ENCODE results near the gene AFG3L2. TPM values are rescaled to one million over a fixed set of nuclear protein-coding genes. Genes with fewer than 3 reads are reported as not detected.
"Not testable (repeated sequence)": the region's sequence is repeated elsewhere in the genome, so short reads cannot be mapped to it uniquely, and the experiment has no call there.

Gene AFG3L2
- total RNA-seq, 1 experiment from 2014 or later: 65.9 TPM

DNA sequence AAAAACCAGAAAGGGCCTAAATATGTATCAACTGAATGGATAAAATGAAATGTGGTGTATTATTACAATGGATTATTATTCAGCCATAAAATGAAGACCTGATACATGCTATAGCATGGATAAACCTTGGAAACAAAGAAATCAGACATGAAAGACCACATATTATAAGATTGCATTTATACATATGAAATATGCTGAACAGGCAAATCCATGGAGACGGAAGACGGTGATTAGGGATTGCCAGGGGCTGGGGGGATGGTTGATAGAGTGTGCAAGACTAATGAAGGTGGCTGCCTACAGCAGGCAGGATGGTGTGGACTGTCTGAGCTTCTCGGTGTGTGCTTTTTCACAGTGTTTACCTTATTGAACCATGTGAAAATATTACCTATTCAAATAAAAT is 11.4 kb upstream of the AFG3L2 start:
- Histone ChIP-seq H3K9me3 (replicated peaks) (no peaks in the 10 kb centered on the region), H3K4me1 (replicated peaks) (no peaks in the 10 kb centered on the region), H3K27ac (no peak overlapping the region), H3K36me3 (no peaks in the 10 kb centered on the region), H3K4me3 (no peak overlapping the region), H3K27me3 (replicated peaks) (no peaks in the 10 kb centered on the region)
- DNase-seq (ENCODE audit: low read depth in 1 of 2, low spot score in 2 of 2): no peak

DNA sequence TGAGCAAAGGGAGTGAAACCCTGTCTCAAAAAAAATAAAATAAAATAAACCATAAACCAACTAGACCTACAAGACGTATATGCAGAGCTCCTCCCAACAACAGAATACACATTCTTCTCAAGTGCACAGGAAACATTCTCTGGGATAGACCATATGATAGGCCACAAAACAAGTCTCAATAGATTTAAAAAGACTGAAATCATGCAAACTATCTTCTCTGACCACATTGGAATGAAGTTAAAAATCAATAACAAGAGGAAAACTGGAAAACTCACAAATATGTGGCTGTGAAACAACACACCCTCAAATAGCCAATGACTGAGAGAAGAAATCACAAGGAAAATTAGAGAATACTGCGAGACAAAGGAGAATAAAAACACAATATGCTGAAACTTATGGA is 7.2 kb upstream of the AFG3L2 start:
- Histone ChIP-seq H3K9me3 (replicated peaks) (no peaks in the 10 kb centered on the region), H3K4me3 (no peak overlapping the region), H3K4me1 (replicated peaks) (no peaks in the 10 kb centered on the region), H3K27me3 (replicated peaks) (no peaks in the 10 kb centered on the region), H3K27ac (no peak overlapping the region), H3K36me3 (no peaks in the 10 kb centered on the region)
- DNase-seq (ENCODE audit: low read depth in 1 of 2, low spot score in 2 of 2): no peak

DNA sequence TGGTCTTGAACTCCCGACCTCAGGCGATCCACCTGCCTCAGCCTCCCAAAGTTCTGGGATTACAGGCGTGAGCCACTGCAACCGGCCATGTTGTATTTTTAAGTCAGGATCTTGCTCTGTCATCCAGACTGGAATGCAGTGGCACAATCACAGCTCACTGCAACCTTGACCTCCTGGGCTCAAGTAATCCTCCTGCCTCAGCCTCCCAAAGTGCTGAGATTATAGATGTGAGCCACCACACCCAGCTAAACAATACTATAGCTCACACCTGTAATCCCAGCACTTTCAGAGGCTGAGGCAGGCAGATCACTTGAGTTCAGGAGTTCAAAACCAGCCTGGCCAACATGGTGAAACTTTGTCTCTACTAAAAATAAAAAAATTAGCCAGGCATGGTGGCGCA is 6.7 kb upstream of the AFG3L2 start:
- H3K27ac ChIP-seq; H3K27me3 ChIP-seq (replicated peaks); DNase-seq (ENCODE audit: low read depth in 1 of 2, low spot score in 2 of 2); H3K36me3 ChIP-seq; H3K4me1 ChIP-seq (replicated peaks); H3K9me3 ChIP-seq (replicated peaks); H3K4me3 ChIP-seq: not testable (repeated sequence)

DNA sequence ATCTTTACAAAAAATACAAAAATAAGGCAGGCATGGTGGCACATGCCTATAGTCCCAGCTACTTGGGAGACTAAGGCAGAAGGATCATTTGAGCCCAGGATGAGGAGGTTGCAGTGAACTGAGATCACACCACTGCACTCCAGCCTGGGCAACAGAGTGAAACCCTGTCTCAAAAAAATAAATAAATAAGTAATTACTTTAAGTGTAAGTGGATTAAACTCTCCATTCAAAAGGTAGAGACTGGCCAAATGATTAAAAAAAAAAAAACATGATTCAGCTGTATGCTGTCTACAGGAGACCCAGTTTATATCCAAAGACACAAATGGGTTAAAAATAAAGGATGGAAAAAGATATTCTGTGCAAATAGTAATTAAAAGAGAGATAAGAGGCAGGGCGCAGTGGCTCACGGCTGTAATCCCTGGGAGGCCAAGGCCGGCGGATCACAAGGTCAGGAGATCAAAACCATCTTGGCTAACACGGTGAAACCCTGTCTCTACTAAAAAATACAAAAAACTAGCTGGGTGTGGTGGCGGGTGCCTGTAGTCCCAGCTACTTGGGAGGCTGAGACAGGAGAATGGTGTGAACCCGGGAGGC is 5.3 kb upstream of the AFG3L2 start:
- H3K27me3 ChIP-seq (replicated peaks); DNase-seq (ENCODE audit: low read depth in 1 of 2, low spot score in 2 of 2); H3K4me3 ChIP-seq; H3K4me1 ChIP-seq (replicated peaks); H3K27ac ChIP-seq; H3K36me3 ChIP-seq; H3K9me3 ChIP-seq (replicated peaks): not testable (repeated sequence)

DNA sequence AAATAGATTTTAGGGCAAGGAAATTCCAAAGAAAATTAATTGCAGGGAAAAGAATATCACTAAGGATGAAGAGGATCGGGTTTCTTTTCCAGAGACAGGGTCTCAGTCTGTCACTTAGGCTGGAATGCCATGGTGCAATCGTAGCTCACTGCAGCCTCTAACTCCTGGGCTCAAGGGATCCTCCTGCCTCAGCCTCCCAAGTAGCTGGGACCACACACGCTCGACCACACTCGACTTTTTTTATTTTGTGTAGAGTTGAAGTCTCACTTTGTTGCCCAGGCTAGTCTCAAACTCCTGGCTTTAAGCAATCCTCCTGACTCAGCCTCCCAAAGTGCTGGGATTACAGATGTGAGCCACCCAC is 1.2 kb upstream of the AFG3L2 start:
- peak overlapping the region; percentile 90 for H3K27ac ChIP-seq

DNA sequence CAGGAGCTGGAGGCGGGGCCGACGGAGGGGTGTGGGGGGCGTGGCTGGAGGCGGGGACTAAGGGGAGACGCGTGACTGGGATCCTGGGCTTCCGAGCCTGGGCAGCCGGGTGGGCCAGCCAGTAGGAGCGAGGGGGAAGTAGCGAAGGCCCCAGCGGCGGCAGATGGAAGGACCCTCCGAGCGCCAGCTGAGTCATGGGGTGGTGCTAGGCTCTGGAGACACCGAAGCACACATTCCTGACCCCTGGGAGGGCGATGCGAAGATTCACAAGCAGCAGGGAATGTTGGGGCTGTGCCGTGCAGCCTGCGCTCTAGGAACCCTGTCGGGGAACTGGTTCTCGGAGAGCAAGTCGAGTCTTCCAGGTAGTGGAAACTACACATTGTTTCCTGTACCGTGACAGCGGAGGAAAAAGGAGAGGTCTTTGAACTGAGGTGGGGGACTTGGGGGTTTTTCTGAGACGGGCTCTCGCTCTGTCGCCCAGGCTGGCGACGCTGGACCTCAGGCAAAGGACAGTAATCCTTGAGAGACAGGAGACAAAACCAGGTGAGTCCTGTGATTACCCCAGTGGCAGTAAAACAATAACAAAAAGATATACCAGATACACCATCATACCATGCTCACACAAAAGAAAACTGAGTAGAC is 650 bp upstream of the AFG3L2 start:
- peak in 1 of 2 experiments; percentile 96 for DNase-seq (ENCODE audit: low read depth in 1 of 2, low spot score in 2 of 2)
- H3K27ac ChIP-seq: peak overlapping the region; percentile 90
- peaks cover 12% of the 10 kb centered on the region for H3K4me1 ChIP-seq (replicated peaks)
- H3K27me3 ChIP-seq (replicated peaks): no peaks in the 10 kb centered on the region
- H3K4me3 ChIP-seq: peak overlapping the region; percentile 39
- H3K36me3 ChIP-seq: peaks cover 9% of the 10 kb centered on the region
- peaks cover 3% of the 10 kb centered on the region; the same call in 1 of the 2 replicates for H3K9me3 ChIP-seq (replicated peaks)

More for the DNA sequence above, 1.2 kb upstream of the AFG3L2 start:
- DNase-seq (ENCODE audit: low read depth in 1 of 2, low spot score in 2 of 2); H3K27me3 ChIP-seq (replicated peaks); H3K36me3 ChIP-seq; H3K9me3 ChIP-seq (replicated peaks): not testable (repeated sequence)
- Histone ChIP-seq H3K4me1 (replicated peaks) (peaks cover 12% of the 10 kb centered on the region), H3K4me3 (peak overlapping the region; percentile 39)

DNA sequence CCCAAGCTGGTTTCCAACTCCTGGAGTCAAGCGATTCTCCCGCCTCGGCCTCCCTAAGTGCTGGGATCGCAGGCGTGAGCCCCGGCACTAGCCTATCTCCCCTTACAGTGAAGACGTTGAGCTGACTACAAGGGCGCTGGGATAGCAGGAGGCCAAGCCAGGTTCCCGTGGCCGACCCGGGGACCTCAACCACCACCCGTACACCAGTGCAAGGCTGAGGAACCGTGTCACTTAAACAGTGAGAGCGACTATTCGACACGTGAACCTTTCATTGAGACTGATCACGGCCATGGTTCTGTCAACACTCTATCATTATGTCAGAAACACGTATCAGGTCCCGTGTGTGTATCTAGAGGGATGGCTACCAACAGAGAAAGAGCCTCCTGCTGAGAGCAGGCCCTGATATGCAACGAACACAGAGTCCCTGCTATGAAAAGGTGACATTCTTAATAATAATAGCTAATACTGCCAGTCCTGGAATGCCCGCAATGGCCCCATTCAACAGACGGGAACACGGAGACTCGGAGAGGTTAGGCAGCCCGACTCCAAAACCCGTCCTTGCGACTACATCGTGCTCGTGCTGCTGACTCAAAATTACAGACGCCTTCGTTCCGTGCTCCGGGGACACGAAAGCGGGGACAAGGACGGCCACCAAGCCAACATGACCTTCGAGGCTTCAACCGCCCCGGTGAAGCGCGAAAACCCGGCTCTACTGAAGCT is 833 bp downstream of the AFG3L2 start:
- Histone ChIP-seq H3K36me3 (peaks cover 17% of the 10 kb centered on the region), H3K27me3 (replicated peaks) (no peaks in the 10 kb centered on the region), H3K27ac (peak overlapping the region; percentile 97), H3K9me3 (replicated peaks) (peaks cover 3% of the 10 kb centered on the region; the same call in 1 of the 2 replicates), H3K4me3 (peak overlapping the region; percentile 99), H3K4me1 (replicated peaks) (peaks cover 12% of the 10 kb centered on the region)
- peak in 1 of 2 experiments; percentile 53 for DNase-seq (ENCODE audit: low read depth in 1 of 2, low spot score in 2 of 2)

DNA sequence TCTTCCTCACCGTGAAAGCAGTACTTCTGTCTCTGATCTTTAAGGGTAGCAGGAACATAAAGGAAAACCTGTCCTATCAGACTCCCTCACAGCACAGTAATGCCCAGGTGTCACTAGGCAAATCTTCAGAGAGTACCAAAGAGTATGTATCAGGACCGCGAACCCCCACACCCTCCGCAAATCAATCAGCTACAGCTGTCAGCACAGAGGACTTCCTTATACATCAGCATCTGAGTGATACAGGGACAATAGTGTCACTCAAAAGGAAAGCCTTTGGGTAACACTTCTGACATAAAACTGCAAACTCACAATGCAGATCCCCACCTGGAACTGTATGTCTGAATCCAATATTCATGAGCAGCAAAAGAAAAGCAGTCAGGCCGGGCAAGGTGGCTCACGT is 2.6 kb downstream of the AFG3L2 start:
- Histone ChIP-seq H3K9me3 (replicated peaks) (peaks cover 3% of the 10 kb centered on the region; the same call in 1 of the 2 replicates), H3K27ac (no peak overlapping the region), H3K27me3 (replicated peaks) (no peaks in the 10 kb centered on the region), H3K4me3 (no peak overlapping the region), H3K36me3 (peaks cover 26% of the 10 kb centered on the region), H3K4me1 (replicated peaks) (peaks cover 12% of the 10 kb centered on the region)
- DNase-seq (ENCODE audit: low read depth in 1 of 2, low spot score in 2 of 2): no peak

DNA sequence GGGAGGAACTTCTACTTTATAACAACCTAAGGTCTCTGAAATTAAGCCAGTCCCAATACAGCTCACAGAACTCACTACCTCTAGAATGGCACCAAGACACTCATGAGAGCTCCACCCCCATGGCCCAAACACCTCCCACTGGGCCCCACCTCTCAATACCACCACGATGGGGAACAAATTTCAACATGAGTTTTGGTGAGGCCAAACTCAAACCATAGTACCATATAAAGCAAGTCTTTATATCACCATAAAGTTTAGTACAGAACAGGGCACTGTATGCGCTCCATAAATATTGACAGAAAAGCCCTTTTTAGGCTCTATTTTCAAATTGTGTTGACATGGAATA is 3.3 kb downstream of the AFG3L2 start:
- no peak overlapping the region for H3K4me3 ChIP-seq

DNA sequence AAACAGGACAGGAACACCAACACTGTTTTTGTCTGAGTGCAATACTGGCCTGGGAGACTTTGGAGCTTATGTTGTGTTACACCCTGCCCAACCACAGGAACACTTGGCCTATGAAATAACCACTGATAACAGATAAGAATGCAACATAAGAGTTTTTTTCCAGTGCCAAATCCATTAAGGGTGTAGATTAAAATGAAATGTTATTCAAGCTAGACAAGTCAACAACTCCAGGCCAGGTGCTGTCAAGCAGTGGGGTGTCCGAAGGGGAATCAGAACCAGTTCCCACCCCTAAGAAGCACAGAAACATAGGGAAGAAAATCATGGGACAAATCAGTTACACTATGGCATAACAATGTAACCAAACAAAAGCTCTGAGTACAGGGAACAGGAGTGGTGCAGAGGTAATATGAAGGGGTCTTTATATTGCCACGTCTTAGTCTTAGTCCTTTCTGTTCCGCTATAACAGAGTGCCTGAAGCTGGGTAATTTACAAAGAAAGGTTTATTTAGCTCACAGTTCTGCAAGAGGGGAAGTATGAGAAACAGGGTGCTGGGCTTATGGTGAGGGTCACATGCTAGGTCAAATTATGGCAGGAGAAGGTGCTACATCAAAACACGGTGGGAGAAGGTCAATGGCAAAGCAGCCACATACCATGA is 3.8 kb downstream of the AFG3L2 start:
- Histone ChIP-seq H3K4me1 (replicated peaks) (peaks cover 12% of the 10 kb centered on the region), H3K27ac (no peak overlapping the region), H3K27me3 (replicated peaks) (no peaks in the 10 kb centered on the region), H3K4me3 (no peak overlapping the region), H3K36me3 (peaks cover 38% of the 10 kb centered on the region), H3K9me3 (replicated peaks) (peaks cover 3% of the 10 kb centered on the region; the same call in 1 of the 2 replicates)
- no peak for DNase-seq (ENCODE audit: low read depth in 1 of 2, low spot score in 2 of 2)

More for the DNA sequence above, 3.3 kb downstream of the AFG3L2 start:
- DNase-seq (ENCODE audit: low read depth in 1 of 2, low spot score in 2 of 2): no peak
- Histone ChIP-seq H3K27ac (no peak overlapping the region), H3K4me1 (replicated peaks) (peaks cover 12% of the 10 kb centered on the region), H3K9me3 (replicated peaks) (peaks cover 3% of the 10 kb centered on the region; the same call in 1 of the 2 replicates), H3K27me3 (replicated peaks) (no peaks in the 10 kb centered on the region), H3K36me3 (peaks cover 33% of the 10 kb centered on the region)

DNA sequence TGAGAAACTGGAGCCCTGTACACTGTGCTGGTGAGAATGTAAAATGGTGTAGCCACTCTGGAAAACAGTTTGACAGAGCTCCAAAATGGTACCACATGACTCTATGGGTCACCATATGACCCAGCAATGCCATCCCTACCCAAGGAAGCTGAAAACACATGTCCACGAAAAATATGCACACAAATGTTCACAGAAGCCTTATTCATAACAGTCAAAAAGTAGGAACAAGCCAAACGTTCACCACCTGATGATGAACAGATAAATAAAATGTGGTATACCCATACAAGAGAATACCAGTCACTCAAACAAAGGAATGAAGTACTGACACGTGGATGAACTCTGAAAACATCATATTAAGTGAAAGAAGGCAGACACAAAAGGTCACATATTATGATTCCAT is 4.6 kb downstream of the AFG3L2 start:
- no peaks in the 10 kb centered on the region for H3K27me3 ChIP-seq (replicated peaks)
- DNase-seq (ENCODE audit: low read depth in 1 of 2, low spot score in 2 of 2): no peak
- H3K36me3 ChIP-seq: peaks cover 44% of the 10 kb centered on the region
- no peak overlapping the region for H3K27ac ChIP-seq
- peaks cover 3% of the 10 kb centered on the region; the same call in 1 of the 2 replicates for H3K9me3 ChIP-seq (replicated peaks)
- no peak overlapping the region for H3K4me3 ChIP-seq
- H3K4me1 ChIP-seq (replicated peaks): peaks cover 8% of the 10 kb centered on the region

DNA sequence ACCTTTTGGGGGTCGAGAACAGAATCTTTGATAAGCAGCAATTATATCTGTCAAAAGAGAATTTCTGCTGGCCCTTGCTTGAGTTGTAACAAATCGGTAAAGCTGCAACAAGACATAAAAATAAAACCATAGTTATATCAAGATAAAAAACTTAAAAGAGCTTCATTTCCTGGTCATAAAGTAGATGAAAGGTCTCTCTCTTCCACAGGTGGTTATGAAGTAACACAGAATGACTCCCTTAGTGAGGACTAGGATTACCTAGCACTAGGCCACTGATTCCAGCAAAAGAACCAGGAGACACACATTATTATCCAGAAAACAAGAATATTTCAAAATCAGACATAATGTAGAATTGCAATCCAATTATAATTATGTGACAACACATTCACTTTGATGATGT is 5.4 kb downstream of the AFG3L2 start:
- Histone ChIP-seq H3K4me3 (no peak overlapping the region), H3K9me3 (replicated peaks) (no peaks in the 10 kb centered on the region), H3K4me1 (replicated peaks) (peaks cover 8% of the 10 kb centered on the region), H3K36me3 (peaks cover 48% of the 10 kb centered on the region), H3K27me3 (replicated peaks) (no peaks in the 10 kb centered on the region), H3K27ac (no peak overlapping the region)
- no peak for DNase-seq (ENCODE audit: low read depth in 1 of 2, low spot score in 2 of 2)

DNA sequence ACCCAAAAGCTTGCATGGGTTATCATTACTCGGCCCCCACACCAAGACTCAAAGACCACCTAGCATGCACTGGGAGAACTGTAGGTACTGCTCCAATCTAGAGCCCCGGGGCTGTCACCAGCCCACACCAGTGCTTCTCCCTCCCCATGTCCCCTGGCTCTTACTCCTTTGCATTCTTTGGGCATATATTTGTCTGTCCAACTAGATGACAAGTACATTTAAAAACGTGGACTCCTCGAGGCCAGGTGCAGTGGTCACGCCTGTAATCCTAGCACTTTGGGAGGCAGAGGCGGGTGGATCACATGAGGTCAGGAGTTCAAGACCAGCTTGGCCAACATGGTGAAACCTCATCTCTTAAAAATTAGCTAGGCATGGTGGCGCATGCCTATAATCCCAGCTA is 7.8 kb downstream of the AFG3L2 start:
- Histone ChIP-seq H3K4me3 (no peak overlapping the region), H3K36me3 (peaks cover 62% of the 10 kb centered on the region), H3K27ac (no peak overlapping the region), H3K9me3 (replicated peaks) (no peaks in the 10 kb centered on the region), H3K4me1 (replicated peaks) (no peaks in the 10 kb centered on the region), H3K27me3 (replicated peaks) (no peaks in the 10 kb centered on the region)
- no peak for DNase-seq (ENCODE audit: low read depth in 1 of 2, low spot score in 2 of 2)

DNA sequence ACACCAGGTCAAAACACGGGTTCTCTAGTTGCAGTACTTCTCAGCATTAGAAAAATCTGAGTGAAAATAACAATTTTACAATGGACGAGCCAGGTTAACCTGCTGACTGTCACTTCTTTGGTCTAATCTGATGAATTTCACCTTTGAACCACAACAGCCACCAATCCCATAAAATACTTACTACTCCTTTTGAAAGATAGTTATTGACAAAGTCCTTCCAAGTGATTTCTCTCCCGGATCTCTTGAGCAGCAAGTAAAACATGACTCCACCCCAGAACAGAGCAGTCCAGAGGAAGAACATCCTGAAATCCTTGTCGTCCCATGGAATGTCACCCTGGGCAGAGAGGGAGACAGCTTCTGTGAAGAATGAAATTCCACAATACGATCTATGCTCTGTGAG is 10.2 kb downstream of the AFG3L2 start:
- no peak for DNase-seq (ENCODE audit: low read depth in 1 of 2, low spot score in 2 of 2)
- H3K9me3 ChIP-seq (replicated peaks): no peaks in the 10 kb centered on the region
- H3K36me3 ChIP-seq: peaks cover 84% of the 10 kb centered on the region
- H3K27ac ChIP-seq: no peak overlapping the region
- H3K4me1 ChIP-seq (replicated peaks): no peaks in the 10 kb centered on the region
- no peaks in the 10 kb centered on the region for H3K27me3 ChIP-seq (replicated peaks)
- H3K4me3 ChIP-seq: no peak overlapping the region

Measured in SJSA1 (cell line).